ENCODE data around the gene EXO1. TPM values are rescaled to one million over a fixed set of nuclear protein-coding genes. Genes with fewer than 3 reads are reported as not detected.

EXO1 gene
- total RNA-seq, 1 experiment from 2014 or later: 36.3 TPM

GRCh38 chr1:241870336-241870735 is 22.3 kb downstream of the EXO1 start:
- Mint-ChIP-seq H3K27ac (ENCODE audit: unreplicated experiment) (no peak overlapping the region), H3K36me3 (ENCODE audit: insufficient read depth, unreplicated experiment) (peaks cover 6% of the 10 kb centered on the region), H3K27me3 (ENCODE audit: unreplicated experiment) (no peaks in the 10 kb centered on the region), H3K4me1 (ENCODE audit: low read depth, unreplicated experiment) (no peaks in the 10 kb centered on the region), H3K9me3 (ENCODE audit: low read depth, unreplicated experiment) (no peaks in the 10 kb centered on the region), H3K4me3 (ENCODE audit: low read depth, unreplicated experiment) (no peak overlapping the region)
- no TSS peak for BruUV-seq (replicated peaks)
- CTCF ChIA-PET: no interaction called here
- no peak for DNase-seq
- no peak for TF ChIP-seq CTCF (IDR thresholded peaks at IDR 0.05; ENCODE audit: unreplicated experiment)
- intact Hi-C loops (cut with micrococcal nuclease; ENCODE audit: unreplicated experiment): no loop called here

DNA sequence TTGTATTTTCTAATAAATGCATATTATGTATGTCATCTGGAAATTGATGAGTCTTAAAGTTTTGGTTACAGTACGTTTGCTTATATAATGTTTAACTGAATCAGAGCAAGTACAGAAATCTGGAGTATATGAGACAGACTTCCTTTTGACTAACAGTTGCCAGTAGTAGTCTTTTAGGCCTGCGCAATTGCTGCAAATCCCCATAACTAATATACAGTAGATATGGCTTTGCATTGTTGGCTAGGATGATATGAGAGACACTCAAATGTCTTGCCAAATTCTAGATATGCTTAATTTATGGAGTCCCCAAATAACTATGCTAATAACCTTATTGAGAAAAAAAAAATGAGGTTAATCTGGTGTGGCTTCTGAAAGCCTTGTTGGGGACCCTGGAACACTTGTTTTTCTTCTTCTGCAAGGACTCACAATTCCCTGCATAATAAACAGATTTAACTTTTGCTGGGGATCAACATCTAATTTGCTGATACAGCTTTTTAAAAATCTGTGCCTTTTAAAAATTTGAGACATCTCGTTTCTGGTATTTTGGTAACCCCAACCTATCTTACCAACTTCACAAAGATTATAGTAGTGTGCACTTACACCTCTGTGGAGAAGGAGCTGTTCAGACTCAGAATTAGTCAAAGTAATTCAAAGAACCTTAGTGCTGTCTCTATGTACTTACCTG is 22.9 kb downstream of the EXO1 start:
- BruUV-seq (replicated peaks): no TSS peak
- H3K9me3 Mint-ChIP-seq (ENCODE audit: low read depth, unreplicated experiment): no peaks in the 10 kb centered on the region
- intact Hi-C loops (cut with micrococcal nuclease; ENCODE audit: unreplicated experiment): no loop called here
- no peak for DNase-seq
- no peak for TF ChIP-seq CTCF (IDR thresholded peaks at IDR 0.05; ENCODE audit: unreplicated experiment)
- H3K27ac Mint-ChIP-seq (ENCODE audit: unreplicated experiment): no peak overlapping the region
- H3K27me3 Mint-ChIP-seq (ENCODE audit: unreplicated experiment): no peaks in the 10 kb centered on the region
- no peak overlapping the region for H3K4me3 Mint-ChIP-seq (ENCODE audit: low read depth, unreplicated experiment)
- H3K36me3 Mint-ChIP-seq (ENCODE audit: insufficient read depth, unreplicated experiment): peaks cover 6% of the 10 kb centered on the region
- H3K4me1 Mint-ChIP-seq (ENCODE audit: low read depth, unreplicated experiment): no peaks in the 10 kb centered on the region
- CTCF ChIA-PET: interaction anchor here (0.7 kb wide), 1 partner anchor 1246 kb away, joined by 5 read pairs; no protein-coding TSS in a partner anchor

DNA sequence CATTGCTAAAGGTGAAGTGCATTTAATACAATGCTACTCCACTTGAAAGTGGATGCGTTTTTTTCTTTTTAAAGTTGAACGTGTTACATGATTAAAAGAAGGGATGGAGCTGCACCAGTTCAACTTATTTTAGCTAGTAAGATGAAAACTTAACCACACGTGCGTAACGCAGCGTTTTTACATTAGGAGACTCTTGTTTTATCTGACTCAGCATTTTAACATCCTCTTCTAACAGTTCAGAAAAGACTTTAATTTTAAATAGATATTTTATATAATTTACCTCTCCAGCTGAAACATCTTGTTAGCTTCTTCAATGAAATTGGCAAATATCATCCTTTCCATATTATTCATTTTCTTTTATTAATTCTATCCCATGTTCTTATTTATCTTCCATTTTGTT is 33.4 kb downstream of the EXO1 start:
- no peaks in the 10 kb centered on the region for H3K36me3 Mint-ChIP-seq (ENCODE audit: insufficient read depth, unreplicated experiment)
- intact Hi-C loops (cut with micrococcal nuclease; ENCODE audit: unreplicated experiment): no loop called here
- H3K4me3 Mint-ChIP-seq (ENCODE audit: low read depth, unreplicated experiment): no peak overlapping the region
- CTCF ChIA-PET: no interaction called here
- H3K9me3 Mint-ChIP-seq (ENCODE audit: low read depth, unreplicated experiment): no peaks in the 10 kb centered on the region
- H3K4me1 Mint-ChIP-seq (ENCODE audit: low read depth, unreplicated experiment): no peaks in the 10 kb centered on the region
- DNase-seq: no peak
- H3K27me3 Mint-ChIP-seq (ENCODE audit: unreplicated experiment): no peaks in the 10 kb centered on the region
- TF ChIP-seq CTCF (IDR thresholded peaks at IDR 0.05; ENCODE audit: unreplicated experiment): no peak
- no peak overlapping the region for H3K27ac Mint-ChIP-seq (ENCODE audit: unreplicated experiment)
- BruUV-seq (replicated peaks): no TSS peak

- DNase-seq: no peak
- Mint-ChIP-seq H3K36me3 (ENCODE audit: insufficient read depth, unreplicated experiment) (no peaks in the 10 kb centered on the region), H3K4me1 (ENCODE audit: low read depth, unreplicated experiment) (no peaks in the 10 kb centered on the region), H3K27ac (ENCODE audit: unreplicated experiment) (no peak overlapping the region), H3K9me3 (ENCODE audit: low read depth, unreplicated experiment) (no peaks in the 10 kb centered on the region), H3K4me3 (ENCODE audit: low read depth, unreplicated experiment) (no peak overlapping the region), H3K27me3 (ENCODE audit: unreplicated experiment) (no peaks in the 10 kb centered on the region)
- no peak for TF ChIP-seq CTCF (IDR thresholded peaks at IDR 0.05; ENCODE audit: unreplicated experiment)
- intact Hi-C loops (cut with micrococcal nuclease; ENCODE audit: unreplicated experiment): no loop called here
- BruUV-seq (replicated peaks): no TSS peak
- CTCF ChIA-PET: no interaction called here
Observed at GRCh38 chr1:241883159-241883558, 35.2 kb downstream of the EXO1 start.
